GM23338 (cell line): ENCODE results near the gene SH3RF2. TPM values are rescaled to one million over a fixed set of nuclear protein-coding genes. Genes with fewer than 3 reads are reported as not detected.

Source experiments
- ATAC-seq: fragments of 200-7000 bp; cut with Tn5 transposase; 3 replicates; pipeline ENCODE4 v1.9.1; 2020
- DNase-seq: peaks from one replicate; pipeline ENCODE4 v3.0.0-alpha.2; 2015; ENCODE audit warnings: low spot score
- H2AFZ ChIP-seq: fragments of 200-600 bp; sonication (generic); 2 replicates; pipeline ENCODE4 v1.8.0; 2016; ENCODE audit warnings: antibody characterized with exemption, mild to moderate bottlenecking, moderate library complexity
- H3F3A ChIP-seq: fragments of 200-600 bp; sonication (generic); replicated peaks from 2 replicates; pipeline ENCODE4 v1.8.0; 2017; ENCODE audit warnings: antibody characterized with exemption, mixed run types, low read depth
- H3K27ac ChIP-seq: fragments of 200-600 bp; sonication (generic); 2 replicates; pipeline ENCODE4 v1.6.1; 2016; ENCODE audit warnings: low read depth
- H3K27me3 ChIP-seq: fragments of 200-600 bp; sonication (generic); 2 replicates; pipeline ENCODE4 v1.8.0; 2016; ENCODE audit warnings: mild to moderate bottlenecking, mixed run types, moderate library complexity; ENCODE audit not compliant: insufficient read depth
- H3K36me3 ChIP-seq: fragments of 200-600 bp; sonication (generic); 2 replicates; pipeline ENCODE4 v1.8.0; 2016; ENCODE audit warnings: mild to moderate bottlenecking; ENCODE audit not compliant: insufficient read depth
- H3K4me1 ChIP-seq: fragments of 200-600 bp; sonication (generic); 2 replicates; pipeline ENCODE4 v1.8.0; 2016; ENCODE audit warnings: mild to moderate bottlenecking, moderate library complexity; ENCODE audit not compliant: insufficient read depth
- H3K4me2 ChIP-seq: fragments of 200-600 bp; sonication (generic); 2 replicates; pipeline ENCODE4 v1.7.1; 2017; ENCODE audit warnings: mixed run types
- H3K4me3 ChIP-seq: fragments of 200-600 bp; sonication (generic); 2 replicates; pipeline ENCODE4 v1.6.1; 2016; ENCODE audit warnings: mixed run types
- H3K79me2 ChIP-seq: fragments of 200-600 bp; sonication (generic); replicated peaks from 2 replicates; pipeline ENCODE4 v1.8.0; 2017; ENCODE audit warnings: mild to moderate bottlenecking; ENCODE audit not compliant: insufficient read depth
- H3K9me2 ChIP-seq: fragments of 200-600 bp; sonication (generic); 2 replicates; pipeline ENCODE4 v1.8.0; 2017; ENCODE audit not compliant: insufficient read depth
- H4K20me1 ChIP-seq: fragments of 200-600 bp; sonication (generic); replicated peaks from 2 replicates; pipeline ENCODE4 v1.8.0; 2017; ENCODE audit warnings: mild to moderate bottlenecking; ENCODE audit not compliant: insufficient read depth
- H3K27ac Mint-ChIP-seq: 2 replicates; pipeline ENCODE4 v1.8.0; 2020; ENCODE audit warnings: inconsistent platforms, mild to moderate bottlenecking, moderate library complexity, mixed read lengths
- H3K27me3 Mint-ChIP-seq: 3 replicates; pipeline ENCODE4 v1.8.0; 2022; ENCODE audit warnings: low read depth, mild to moderate bottlenecking, moderate library complexity, mixed read lengths, inconsistent platforms; ENCODE audit not compliant: insufficient read depth, poor library complexity
- H3K36me3 Mint-ChIP-seq: 3 replicates; pipeline ENCODE4 v1.8.0; 2021; ENCODE audit warnings: low read depth, mild to moderate bottlenecking, inconsistent platforms, moderate library complexity, mixed read lengths
- H3K4me1 Mint-ChIP-seq: 3 replicates; pipeline ENCODE4 v1.8.0; 2020; ENCODE audit warnings: mild to moderate bottlenecking, inconsistent platforms, mixed read lengths
- H3K4me3 Mint-ChIP-seq: 3 replicates; pipeline ENCODE4 v1.8.0; 2021; ENCODE audit warnings: moderate library complexity, mild to moderate bottlenecking, inconsistent platforms, mixed read lengths
- H3K9me3 Mint-ChIP-seq: 3 replicates; pipeline ENCODE4 v1.8.0; 2020; ENCODE audit warnings: moderate library complexity, mild to moderate bottlenecking, inconsistent platforms, mixed read lengths
- EZH2 ChIP-seq: fragments of 200-600 bp; sonication (generic); IDR thresholded peaks from one replicate; pipeline ENCODE4 v1.8.0; 2017; ENCODE audit warnings: antibody characterized with exemption, mild to moderate bottlenecking, low read depth; ENCODE audit not compliant: unreplicated experiment
- JUNB ChIP-seq: IDR thresholded peaks from one replicate; pipeline ENCODE4 v1.6.1; 2016; ENCODE audit warnings: antibody characterized with exemption; ENCODE audit not compliant: unreplicated experiment
- NANOG ChIP-seq: IDR thresholded peaks from 2 replicates; pipeline ENCODE4 v1.6.1; 2016; ENCODE audit warnings: antibody characterized with exemption, borderline replicate concordance
- POLR2AphosphoS5 ChIP-seq: IDR thresholded peaks from 2 replicates; pipeline ENCODE4 v1.6.1; 2016; ENCODE audit warnings: antibody characterized with exemption, low read depth
- ZNF331 ChIP-seq: fragments of 250-450 bp; sonication (Bioruptor Pico); IDR thresholded peaks from 2 replicates; pipeline ENCODE4 v1.5.0; 2020; ENCODE audit warnings: low read depth, mild to moderate bottlenecking, moderate library complexity
- polyA plus RNA-seq: library from polyadenylated mRNA; unstranded; fragments of >200 nt; fragmentation: Nextera tagmentation; extraction: Ambion mirVana; gene quantifications from 2 replicates; pipeline ENCODE4 v1.2.1, GENCODE V29; 2016
- total RNA-seq: library from RNA; depleted of rRNA; stranded (reverse); fragments of >200 nt; shearing (Covaris generic); gene quantifications from 2 replicates; pipeline ENCODE4 v1.2.3, GENCODE V29; 2014
- TF ChIP-seq, protein P1 (sequence below): fragments of 250-450 bp; sonication (Bioruptor Pico); IDR thresholded peaks from 2 replicates; pipeline ENCODE4 v1.5.0; 2020; ENCODE audit warnings: mild to moderate bottlenecking, moderate library complexity
- TF ChIP-seq, protein P2 (sequence below): IDR thresholded peaks from 2 replicates; pipeline ENCODE4 v1.6.1; 2016; ENCODE audit warnings: antibody characterized with exemption
- TF ChIP-seq, protein P3 (sequence below): IDR thresholded peaks from one replicate; pipeline ENCODE4 v1.6.1; 2018; ENCODE audit warnings: antibody characterized with exemption; ENCODE audit not compliant: unreplicated experiment

Gene SH3RF2
- total and polyA plus RNA-seq, 2 experiments from 2014 or later, result 1.7 to 2.4 TPM

DNA sequence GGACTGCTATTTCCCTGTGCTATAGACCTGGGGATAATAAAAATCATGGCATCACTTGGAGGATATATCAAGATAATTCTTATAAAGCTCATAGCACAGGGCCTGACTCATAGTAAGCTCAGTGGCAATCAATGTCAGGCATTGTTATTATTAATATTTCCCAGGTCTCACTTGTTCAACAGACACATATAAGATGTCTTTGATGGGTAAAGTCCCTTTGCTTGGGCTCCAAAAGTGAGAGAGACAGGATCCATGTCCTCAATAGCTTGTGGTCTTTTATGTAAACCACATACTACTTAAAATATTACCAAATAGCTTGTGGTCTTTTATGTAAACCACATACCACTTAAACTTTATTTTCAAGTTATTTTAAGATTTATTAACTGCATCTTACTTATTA is 11.2 kb downstream of the SH3RF2 start:
- Mint-ChIP-seq H3K27ac (no peak overlapping the region), H3K4me3 (no peak overlapping the region), H3K4me1 (peaks cover 20% of the 10 kb centered on the region), H3K36me3 (no peaks in the 10 kb centered on the region), H3K9me3 (no peaks in the 10 kb centered on the region), H3K27me3 (peaks cover 3% of the 10 kb centered on the region)
- H3K4me3 ChIP-seq, result no peak overlapping the region
- H3K79me2 ChIP-seq, result no peaks in the 10 kb centered on the region
- ATAC-seq, result no peak
- H3K4me2 ChIP-seq, result no peak overlapping the region
- DNase-seq, result no peak
- H3K36me3 ChIP-seq, result no peaks in the 10 kb centered on the region
- no peaks in the 10 kb centered on the region for H3K9me2 ChIP-seq
- no peaks in the 10 kb centered on the region for H3F3A ChIP-seq
- 0 out of 2 replicates have a peak, but pooled peaks cover 6% of the 10 kb centered on the region for H3K4me1 ChIP-seq
- H2AFZ ChIP-seq, result no peak overlapping the region
- H3K27me3 ChIP-seq, result no peaks in the 10 kb centered on the region
- TF ChIP-seq EZH2 (no peak), NANOG (no peak), POLR2AphosphoS5 (no peak), ZNF331 (CRISPR knock-in tag) (no peak), JUNB (no peak)
- TF ChIP-seq, protein P1, sequence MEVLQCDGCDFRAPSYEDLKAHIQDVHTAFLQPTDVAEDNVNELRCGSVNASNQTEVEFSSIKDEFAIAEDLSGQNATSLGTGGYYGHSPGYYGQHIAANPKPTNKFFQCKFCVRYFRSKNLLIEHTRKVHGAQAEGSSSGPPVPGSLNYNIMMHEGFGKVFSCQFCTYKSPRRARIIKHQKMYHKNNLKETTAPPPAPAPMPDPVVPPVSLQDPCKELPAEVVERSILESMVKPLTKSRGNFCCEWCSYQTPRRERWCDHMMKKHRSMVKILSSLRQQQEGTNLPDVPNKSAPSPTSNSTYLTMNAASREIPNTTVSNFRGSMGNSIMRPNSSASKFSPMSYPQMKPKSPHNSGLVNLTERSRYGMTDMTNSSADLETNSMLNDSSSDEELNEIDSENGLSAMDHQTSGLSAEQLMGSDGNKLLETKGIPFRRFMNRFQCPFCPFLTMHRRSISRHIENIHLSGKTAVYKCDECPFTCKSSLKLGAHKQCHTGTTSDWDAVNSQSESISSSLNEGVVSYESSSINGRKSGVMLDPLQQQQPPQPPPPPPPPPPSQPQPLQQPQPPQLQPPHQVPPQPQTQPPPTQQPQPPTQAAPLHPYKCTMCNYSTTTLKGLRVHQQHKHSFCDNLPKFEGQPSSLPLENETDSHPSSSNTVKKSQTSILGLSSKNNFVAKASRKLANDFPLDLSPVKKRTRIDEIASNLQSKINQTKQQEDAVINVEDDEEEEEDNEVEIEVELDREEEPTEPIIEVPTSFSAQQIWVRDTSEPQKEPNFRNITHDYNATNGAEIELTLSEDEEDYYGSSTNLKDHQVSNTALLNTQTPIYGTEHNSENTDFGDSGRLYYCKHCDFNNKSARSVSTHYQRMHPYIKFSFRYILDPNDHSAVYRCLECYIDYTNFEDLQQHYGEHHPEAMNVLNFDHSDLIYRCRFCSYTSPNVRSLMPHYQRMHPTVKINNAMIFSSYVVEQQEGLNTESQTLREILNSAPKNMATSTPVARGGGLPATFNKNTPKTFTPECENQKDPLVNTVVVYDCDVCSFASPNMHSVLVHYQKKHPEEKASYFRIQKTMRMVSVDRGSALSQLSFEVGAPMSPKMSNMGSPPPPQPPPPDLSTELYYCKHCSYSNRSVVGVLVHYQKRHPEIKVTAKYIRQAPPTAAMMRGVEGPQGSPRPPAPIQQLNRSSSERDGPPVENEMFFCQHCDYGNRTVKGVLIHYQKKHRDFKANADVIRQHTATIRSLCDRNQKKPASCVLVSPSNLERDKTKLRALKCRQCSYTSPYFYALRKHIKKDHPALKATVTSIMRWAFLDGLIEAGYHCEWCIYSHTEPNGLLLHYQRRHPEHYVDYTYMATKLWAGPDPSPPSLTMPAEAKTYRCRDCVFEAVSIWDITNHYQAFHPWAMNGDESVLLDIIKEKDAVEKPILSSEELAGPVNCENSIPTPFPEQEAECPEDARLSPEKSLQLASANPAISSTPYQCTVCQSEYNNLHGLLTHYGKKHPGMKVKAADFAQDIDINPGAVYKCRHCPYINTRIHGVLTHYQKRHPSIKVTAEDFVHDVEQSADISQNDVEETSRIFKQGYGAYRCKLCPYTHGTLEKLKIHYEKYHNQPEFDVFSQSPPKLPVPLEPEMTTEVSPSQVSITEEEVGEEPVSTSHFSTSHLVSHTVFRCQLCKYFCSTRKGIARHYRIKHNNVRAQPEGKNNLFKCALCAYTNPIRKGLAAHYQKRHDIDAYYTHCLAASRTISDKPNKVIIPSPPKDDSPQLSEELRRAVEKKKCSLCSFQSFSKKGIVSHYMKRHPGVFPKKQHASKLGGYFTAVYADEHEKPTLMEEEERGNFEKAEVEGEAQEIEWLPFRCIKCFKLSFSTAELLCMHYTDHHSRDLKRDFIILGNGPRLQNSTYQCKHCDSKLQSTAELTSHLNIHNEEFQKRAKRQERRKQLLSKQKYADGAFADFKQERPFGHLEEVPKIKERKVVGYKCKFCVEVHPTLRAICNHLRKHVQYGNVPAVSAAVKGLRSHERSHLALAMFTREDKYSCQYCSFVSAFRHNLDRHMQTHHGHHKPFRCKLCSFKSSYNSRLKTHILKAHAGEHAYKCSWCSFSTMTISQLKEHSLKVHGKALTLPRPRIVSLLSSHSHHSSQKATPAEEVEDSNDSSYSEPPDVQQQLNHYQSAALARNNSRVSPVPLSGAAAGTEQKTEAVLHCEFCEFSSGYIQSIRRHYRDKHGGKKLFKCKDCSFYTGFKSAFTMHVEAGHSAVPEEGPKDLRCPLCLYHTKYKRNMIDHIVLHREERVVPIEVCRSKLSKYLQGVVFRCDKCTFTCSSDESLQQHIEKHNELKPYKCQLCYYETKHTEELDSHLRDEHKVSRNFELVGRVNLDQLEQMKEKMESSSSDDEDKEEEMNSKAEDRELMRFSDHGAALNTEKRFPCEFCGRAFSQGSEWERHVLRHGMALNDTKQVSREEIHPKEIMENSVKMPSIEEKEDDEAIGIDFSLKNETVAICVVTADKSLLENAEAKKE (CRISPR knock-in tag), result no peak
- TF ChIP-seq, protein P2, sequence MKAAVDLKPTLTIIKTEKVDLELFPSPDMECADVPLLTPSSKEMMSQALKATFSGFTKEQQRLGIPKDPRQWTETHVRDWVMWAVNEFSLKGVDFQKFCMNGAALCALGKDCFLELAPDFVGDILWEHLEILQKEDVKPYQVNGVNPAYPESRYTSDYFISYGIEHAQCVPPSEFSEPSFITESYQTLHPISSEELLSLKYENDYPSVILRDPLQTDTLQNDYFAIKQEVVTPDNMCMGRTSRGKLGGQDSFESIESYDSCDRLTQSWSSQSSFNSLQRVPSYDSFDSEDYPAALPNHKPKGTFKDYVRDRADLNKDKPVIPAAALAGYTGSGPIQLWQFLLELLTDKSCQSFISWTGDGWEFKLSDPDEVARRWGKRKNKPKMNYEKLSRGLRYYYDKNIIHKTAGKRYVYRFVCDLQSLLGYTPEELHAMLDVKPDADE, result no peak
- TF ChIP-seq, protein P3, sequence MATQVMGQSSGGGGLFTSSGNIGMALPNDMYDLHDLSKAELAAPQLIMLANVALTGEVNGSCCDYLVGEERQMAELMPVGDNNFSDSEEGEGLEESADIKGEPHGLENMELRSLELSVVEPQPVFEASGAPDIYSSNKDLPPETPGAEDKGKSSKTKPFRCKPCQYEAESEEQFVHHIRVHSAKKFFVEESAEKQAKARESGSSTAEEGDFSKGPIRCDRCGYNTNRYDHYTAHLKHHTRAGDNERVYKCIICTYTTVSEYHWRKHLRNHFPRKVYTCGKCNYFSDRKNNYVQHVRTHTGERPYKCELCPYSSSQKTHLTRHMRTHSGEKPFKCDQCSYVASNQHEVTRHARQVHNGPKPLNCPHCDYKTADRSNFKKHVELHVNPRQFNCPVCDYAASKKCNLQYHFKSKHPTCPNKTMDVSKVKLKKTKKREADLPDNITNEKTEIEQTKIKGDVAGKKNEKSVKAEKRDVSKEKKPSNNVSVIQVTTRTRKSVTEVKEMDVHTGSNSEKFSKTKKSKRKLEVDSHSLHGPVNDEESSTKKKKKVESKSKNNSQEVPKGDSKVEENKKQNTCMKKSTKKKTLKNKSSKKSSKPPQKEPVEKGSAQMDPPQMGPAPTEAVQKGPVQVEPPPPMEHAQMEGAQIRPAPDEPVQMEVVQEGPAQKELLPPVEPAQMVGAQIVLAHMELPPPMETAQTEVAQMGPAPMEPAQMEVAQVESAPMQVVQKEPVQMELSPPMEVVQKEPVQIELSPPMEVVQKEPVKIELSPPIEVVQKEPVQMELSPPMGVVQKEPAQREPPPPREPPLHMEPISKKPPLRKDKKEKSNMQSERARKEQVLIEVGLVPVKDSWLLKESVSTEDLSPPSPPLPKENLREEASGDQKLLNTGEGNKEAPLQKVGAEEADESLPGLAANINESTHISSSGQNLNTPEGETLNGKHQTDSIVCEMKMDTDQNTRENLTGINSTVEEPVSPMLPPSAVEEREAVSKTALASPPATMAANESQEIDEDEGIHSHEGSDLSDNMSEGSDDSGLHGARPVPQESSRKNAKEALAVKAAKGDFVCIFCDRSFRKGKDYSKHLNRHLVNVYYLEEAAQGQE, result no peak
- H4K20me1 ChIP-seq, result no peaks in the 10 kb centered on the region
- H3K27ac ChIP-seq, result no peak overlapping the region
